Measurements from ENCODE around the gene PLA2G4D. TPM values are rescaled to one million over a fixed set of nuclear protein-coding genes. Genes with fewer than 3 reads are reported as not detected.
A peak's percentile ranks its signal among the peaks of the same experiment; 100 is the strongest.
"Not testable (repeated sequence)": the region's sequence is repeated elsewhere in the genome, so short reads cannot be mapped to it uniquely, and the experiment has no call there.

Gene PLA2G4D
- total RNA-seq, 1 experiment from 2014 or later, result not detected

DNA sequence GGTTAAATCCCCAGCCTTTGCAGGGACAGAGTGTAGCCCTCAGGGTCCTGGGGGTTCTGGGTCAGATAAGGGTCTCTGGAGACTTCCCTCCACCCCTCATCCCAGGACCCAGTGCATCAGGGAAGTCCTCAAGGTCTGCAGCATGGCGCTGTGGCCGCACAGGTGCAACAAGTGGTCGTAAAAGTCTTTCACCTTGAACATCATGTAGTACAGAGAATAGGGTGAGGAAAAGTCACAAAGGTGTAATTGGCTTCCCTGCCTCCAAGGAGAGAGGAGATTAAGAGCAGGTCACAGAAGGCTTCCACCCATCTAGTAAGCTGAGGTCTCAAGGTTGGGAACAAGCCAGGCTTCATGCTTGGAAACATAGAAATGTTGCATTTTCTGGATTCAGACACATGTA is 29.2 kb upstream of the PLA2G4D start:
- no peak for DNase-seq (ENCODE audit: low read depth)

- DNase-seq (ENCODE audit: low read depth), result no peak
Observed at GRCh38 chr15:42121682-42122081, 27.3 kb upstream of the PLA2G4D start.

GRCh38 chr15:42121021-42121420 is 26.7 kb upstream of the PLA2G4D start:
- no peak for DNase-seq (ENCODE audit: low read depth)

GRCh38 chr15:42120285-42120684 is 25.9 kb upstream of the PLA2G4D start:
- DNase-seq (ENCODE audit: low read depth), result no peak

- no peak for DNase-seq (ENCODE audit: low read depth)
Observed at GRCh38 chr15:42119446-42119760, 25.0 kb upstream of the PLA2G4D start.

GRCh38 chr15:42118650-42119445 is 24.5 kb upstream of the PLA2G4D start:
- peak; percentile 12 for DNase-seq (ENCODE audit: low read depth)

- DNase-seq (ENCODE audit: low read depth), result no peak
Observed at GRCh38 chr15:42111924-42112323, 17.6 kb upstream of the PLA2G4D start.

DNA sequence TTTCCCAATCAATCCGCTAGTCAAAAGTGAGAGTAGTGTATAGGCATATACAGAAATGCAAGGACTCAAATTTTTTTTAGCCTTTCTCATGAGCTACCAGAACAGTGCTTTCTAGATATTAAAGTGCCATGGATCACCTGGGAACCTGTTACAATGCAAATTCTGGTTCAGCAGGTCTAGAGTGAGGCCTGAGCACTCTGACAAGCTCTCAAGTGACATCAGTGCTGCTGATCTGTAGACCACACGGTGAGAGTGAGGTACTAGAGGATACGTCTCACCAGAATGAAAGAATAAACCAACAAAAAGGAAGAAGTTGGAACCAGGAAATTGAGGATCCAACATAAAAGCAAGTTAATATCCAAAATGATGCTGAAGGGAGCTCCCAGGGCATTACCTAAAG is 16.0 kb upstream of the PLA2G4D start:
- no peak for DNase-seq (ENCODE audit: low read depth)

DNA sequence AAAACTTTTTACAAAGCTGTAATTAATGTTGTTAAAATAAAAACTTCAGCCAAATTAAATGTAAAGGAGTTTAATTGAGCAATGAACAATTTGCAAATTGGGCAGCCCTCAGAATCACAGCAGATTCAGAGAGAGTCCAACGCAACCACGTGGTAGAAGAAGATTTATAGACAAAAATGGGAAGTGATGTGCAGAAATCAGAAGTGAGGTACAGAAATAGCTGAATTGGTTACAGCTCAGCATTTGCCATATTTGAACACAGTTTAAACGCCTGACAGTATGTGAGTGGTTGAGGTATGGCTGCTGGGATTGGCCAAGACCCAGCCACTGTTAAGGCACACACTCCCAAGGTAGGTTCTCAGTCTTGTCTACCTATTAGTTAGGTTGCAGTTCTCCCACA is 14.4 kb upstream of the PLA2G4D start:
- no peak for DNase-seq (ENCODE audit: low read depth)

DNA sequence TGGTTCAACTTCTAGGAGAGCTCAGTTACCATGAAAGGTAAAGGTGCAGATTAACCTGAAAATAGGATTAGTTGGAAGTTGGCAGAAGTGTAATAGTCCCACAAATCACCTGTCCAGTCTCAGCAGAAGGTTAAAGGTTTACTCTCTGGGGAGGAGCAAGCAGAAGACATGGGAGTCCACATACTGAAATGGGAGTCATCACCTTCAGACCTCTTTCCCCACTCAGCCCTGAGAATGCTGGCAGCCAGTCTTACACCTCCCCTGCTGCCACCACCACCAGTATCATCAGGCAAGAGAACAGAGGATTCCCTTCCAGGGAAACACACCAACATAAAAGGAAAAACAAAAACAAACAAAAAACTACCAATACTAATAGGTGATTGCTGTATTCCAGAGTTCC is 13.8 kb upstream of the PLA2G4D start:
- DNase-seq (ENCODE audit: low read depth), result peak; percentile 39

DNA sequence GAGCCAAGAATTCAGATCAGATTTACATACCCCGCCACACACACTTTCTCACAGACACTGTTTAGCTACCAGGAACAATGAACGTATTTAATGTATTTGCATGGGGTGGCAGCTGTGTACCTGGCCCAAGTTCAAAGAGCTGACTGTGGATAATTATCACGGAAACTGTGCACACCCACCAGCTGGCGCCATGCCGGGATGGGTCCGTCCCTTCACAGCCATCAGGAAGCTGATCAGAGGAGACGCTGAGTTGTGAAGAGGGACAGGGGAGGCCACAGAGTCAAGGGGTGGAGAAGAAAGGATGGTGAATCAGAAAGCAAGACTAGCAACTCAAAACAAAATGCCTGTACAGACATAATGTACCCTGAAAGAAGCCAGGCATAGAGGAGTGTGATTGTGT is 13.1 kb upstream of the PLA2G4D start:
- peak; percentile 19 for DNase-seq (ENCODE audit: low read depth)

- no peak for DNase-seq (ENCODE audit: low read depth)
Observed at GRCh38 chr15:42106288-42106687, 11.9 kb upstream of the PLA2G4D start.

GRCh38 chr15:42104095-42104891 is 9.9 kb upstream of the PLA2G4D start:
- DNase-seq (ENCODE audit: low read depth), result peak; percentile 11

- DNase-seq (ENCODE audit: low read depth), result peak; percentile 78
Observed at GRCh38 chr15:42102646-42103235, 8.4 kb upstream of the PLA2G4D start.

DNA sequence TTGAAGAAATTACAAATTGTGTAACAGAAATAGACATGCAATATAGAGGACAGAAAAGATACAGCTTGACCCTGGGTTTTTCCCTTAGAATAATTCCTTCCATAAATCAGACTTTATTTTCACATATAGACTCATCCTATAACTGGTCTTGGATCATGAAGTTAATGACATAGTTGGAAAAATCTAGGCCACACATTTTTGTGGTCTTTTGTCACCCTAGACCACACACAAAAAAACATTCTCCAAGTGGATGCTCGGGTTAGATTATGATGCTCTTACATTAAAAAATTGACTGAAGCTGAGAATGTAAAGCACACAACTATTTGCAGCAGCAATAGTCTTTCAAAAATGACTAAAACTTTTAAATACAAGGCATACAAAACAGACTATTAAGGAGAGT is 7.5 kb upstream of the PLA2G4D start:
- DNase-seq (ENCODE audit: low read depth), result peak; percentile 48

DNA sequence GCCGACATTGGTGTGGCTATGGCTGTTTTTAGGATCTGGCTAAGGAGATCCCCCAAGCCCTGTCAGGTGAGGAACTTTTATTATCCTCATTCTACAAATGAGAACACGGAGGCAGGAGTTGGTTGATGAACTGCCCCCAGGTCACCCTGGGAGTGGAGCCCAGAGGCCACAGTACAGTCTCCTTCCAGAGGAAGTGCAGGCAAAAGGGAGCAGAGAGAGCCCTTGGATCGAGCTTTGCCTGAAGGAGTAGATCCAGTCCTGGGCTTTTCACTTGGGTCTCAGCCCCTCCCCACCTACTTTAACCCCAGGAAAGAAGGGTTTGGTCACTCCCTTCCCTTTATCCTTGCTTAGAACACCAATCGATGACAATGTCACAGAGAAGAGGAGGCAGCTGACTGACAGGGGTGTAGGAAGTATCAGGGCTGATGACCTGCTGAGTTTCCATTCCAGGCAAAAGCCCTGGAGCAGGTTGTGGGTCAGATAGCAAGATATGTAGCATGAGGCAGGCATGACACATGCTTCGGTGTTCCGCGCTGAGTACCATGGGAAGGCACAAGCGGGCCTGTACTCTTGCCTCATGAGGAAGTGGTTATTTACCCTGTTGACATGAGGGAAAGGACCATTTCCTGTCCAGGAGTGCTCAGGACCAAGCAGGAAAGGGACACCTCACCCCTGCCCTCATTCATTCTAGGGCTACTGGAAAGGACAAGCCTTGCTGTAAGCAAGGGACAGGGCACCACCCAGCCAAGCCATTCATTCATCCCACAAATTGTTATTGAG is 5.8 kb upstream of the PLA2G4D start:
- DNase-seq (ENCODE audit: low read depth), result peak; percentile 15

GRCh38 chr15:42097018-42097417 is 2.7 kb upstream of the PLA2G4D start:
- DNase-seq (ENCODE audit: low read depth), result no peak

DNA sequence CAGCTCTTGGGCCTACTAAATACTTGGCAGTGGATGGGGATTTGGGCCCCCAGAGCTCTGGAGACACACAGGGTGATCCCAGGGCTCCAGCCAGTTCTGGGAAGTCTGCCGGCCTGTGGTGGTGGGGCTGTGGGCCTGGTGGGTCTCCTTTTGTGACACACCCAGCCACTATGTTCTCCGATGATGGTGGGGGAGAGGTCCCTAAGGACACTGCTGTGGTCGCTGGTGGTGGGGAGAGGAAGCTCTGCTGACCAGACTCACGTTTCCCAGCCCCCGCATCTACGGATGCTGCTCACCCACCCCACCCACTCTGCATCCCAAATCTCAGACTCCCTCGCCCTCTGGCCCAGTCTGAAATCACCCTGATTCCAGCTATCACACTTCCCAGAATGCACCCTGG is 396 bp downstream of the PLA2G4D start:
- DNase-seq (ENCODE audit: low read depth), result no peak

GRCh38 chr15:42092398-42093318 is 1.7 kb downstream of the PLA2G4D start:
- DNase-seq (ENCODE audit: low read depth), result no peak

DNA sequence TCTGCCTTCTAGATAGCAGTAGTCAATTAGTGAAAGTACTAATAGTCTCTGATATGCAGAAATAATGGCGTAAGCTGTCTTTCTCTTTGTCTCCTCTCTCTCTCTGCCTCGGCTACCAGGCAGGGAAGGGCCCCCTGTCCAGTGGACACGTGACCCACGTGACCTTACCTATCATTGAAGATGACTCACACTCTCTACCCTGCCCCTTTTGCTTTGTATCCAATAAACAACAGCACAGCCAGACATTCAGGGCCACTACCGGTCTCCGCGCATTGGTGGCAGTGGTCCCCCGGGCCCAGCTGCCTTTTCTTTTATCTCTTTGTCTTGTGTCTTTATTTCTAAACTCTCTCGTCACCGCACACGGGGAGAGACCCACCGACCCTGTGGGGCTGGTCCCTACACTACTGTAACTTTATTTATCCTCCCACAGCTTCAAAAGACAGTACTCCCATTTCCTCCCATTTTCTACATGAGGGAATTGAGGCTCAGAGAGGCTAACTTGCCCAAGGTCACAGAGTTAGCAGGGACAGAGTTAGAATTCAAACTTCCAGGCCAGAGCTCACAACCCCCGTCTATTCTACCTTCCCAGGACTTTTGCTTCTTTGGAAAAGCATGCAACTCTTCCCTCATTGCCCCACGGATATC is 2.5 kb downstream of the PLA2G4D start:
- DNase-seq (ENCODE audit: low read depth), result not testable (repeated sequence)

Data from LHCN-M2 (cell line).